ENCODE data around the gene KCNC3.

Gene KCNC3

DNA sequence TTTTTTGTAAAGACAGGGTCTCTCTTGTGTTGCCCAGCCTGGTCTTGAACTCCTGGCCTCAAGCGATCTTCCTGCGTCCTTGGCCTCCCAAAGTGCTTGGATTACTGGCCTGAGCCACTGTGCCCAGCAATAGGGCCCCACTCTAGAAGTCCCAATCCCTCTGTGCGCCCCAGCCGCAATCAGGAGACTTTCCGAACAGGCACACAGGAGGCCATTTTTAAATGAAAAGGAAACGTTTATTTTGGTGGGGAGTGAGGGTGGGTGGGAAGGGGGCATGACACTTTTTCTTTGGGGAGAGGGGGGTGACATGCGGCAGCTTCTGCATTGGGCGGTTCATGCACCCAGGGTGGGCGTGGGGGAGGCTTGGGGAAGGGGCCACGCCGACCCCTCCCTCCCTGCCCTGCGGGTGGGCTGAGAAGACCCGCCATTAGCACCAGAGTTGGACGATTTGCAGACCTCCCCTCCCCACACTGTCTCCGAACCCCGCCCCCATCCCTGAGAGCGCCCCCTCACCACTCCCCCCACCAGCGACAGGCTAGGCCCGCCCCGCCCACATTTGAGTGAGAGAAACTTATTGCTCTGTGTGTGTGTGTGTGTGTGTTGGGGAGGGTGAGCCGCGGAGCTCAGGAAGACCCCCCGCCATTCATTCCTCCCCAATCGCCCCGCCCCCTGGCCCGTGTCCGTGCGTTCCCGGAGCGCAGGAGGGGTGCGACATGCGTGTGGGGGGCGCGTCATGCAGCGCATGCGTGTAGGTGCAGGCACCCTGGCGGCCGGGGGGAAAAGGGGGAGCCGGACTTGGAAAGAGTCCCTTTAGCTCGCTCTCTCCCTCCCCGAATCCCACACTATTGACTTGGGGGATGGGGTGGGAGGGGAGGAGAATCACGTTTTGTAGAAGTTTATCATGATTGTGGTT, 17.2 kb downstream of the KCNC3 start:
- no peak overlapping the region for H3K4me3 ChIP-seq (ENCODE audit: low read length in 2 of 2)
- no peak overlapping the region for H3K27ac ChIP-seq (ENCODE audit: low read depth in 2 of 2, low read length in 2 of 2)
- H3K4me1 ChIP-seq (ENCODE audit: control insufficient read depth in 2 of 2, insufficient read depth in 2 of 2, low read length in 2 of 2) = no peaks in the 10 kb centered on the region
- peaks cover 20 to 21% of the 10 kb centered on the region in 2 donors for H3K36me3 ChIP-seq (ENCODE audit: control insufficient read depth in 2 of 2, insufficient read depth in 2 of 2, low read length in 2 of 2)
- H3K9me3 ChIP-seq (ENCODE audit: control insufficient read depth in 2 of 2, low read length in 2 of 2) = no peaks in the 10 kb centered on the region
- H3K9ac ChIP-seq (ENCODE audit: low read depth in 1 of 2, low read length in 2 of 2) = no peak overlapping the region
- peaks cover 0 to 16% of the 10 kb centered on the region in 2 donors for H3K27me3 ChIP-seq (ENCODE audit: control insufficient read depth in 2 of 2, insufficient read depth in 2 of 2, low read length in 2 of 2)

DNA sequence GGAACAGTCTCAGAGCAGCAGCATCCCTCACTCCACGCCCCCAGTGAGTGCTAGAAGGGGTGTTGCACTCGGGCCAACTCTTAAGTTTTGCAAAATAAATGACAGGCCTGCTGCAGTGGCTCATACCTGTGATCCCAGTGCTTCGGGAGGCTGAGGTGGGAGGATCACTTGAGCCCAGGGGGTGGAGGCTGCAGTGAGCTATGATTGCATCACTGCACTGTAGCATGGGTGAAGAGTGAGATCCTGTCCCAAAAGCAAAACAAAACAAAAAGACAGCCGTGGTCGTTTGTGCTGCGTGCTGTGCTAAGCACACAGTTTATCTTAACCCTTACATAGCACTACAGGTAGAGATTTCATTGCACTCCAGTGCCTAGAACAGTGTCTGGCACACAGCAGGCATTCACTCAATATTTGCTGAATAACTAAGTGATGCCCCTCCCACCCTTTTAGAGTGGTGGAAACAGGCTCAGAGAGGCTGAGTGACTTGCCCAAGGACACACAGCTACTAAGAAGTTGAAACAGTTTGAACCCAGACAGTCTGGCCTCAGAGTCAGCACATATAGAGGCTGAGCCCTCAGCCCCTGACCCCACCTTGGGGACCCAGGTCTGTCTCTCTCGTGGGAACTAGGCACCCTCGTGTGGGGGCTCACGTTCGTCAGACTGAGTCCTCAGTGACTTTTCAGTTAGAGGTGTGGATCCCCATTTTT, 18.3 kb downstream of the KCNC3 start:
- Histone ChIP-seq H3K4me3 (ENCODE audit: low read length in 2 of 2) (no peak overlapping the region), H3K27ac (ENCODE audit: low read depth in 2 of 2, low read length in 2 of 2) (no peak overlapping the region), H3K36me3 (ENCODE audit: control insufficient read depth in 2 of 2, insufficient read depth in 2 of 2, low read length in 2 of 2) (peaks cover 25 to 26% of the 10 kb centered on the region in 2 donors), H3K27me3 (ENCODE audit: control insufficient read depth in 2 of 2, insufficient read depth in 2 of 2, low read length in 2 of 2) (peaks cover 0 to 16% of the 10 kb centered on the region in 2 donors), H3K9ac (ENCODE audit: low read depth in 1 of 2, low read length in 2 of 2) (no peak overlapping the region), H3K9me3 (ENCODE audit: control insufficient read depth in 2 of 2, low read length in 2 of 2) (no peaks in the 10 kb centered on the region), H3K4me1 (ENCODE audit: control insufficient read depth in 2 of 2, insufficient read depth in 2 of 2, low read length in 2 of 2) (no peaks in the 10 kb centered on the region)

DNA sequence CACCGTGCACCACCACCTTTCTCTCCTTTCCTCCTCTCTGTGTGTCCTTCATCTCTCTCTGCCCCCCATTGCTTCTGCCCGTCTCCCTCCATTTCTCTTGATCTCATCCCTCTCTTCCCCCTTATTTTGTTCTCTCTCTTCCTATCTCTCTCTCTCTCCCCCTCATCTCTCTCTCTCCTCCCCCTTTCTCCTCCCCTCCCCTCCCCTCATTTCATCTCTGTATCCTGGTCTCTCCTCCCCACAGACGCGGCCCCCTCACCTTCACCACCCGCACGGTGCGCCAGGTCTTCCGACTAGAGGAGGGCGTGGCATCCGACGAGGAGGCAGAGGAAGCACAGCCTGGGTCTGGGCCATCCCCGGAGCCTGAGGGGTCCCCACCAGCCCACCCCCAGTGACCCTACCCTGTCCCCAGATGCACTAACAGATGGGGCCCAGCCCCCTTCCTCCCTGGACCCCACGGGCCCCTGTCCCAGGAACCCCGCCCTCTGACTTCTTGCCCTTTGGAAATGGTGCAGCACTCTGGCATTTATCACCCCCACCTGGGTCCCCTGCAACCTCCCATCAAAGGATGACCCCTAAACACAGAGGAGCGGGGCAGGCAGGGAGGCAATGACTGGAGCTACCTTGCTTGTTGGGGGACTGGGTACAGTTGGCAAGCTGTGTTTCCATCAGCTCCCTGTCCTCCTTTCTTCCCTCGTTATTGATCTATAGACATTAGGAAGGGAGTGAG, 19.6 kb downstream of the KCNC3 start:
- H3K27me3 ChIP-seq (ENCODE audit: control insufficient read depth in 2 of 2, insufficient read depth in 2 of 2, low read length in 2 of 2) = peaks cover 0 to 16% of the 10 kb centered on the region in 2 donors
- no peaks in the 10 kb centered on the region for H3K4me1 ChIP-seq (ENCODE audit: control insufficient read depth in 2 of 2, insufficient read depth in 2 of 2, low read length in 2 of 2)
- H3K27ac ChIP-seq (ENCODE audit: low read depth in 2 of 2, low read length in 2 of 2) = no peak overlapping the region
- H3K9me3 ChIP-seq (ENCODE audit: control insufficient read depth in 2 of 2, low read length in 2 of 2) = no peaks in the 10 kb centered on the region
- H3K36me3 ChIP-seq (ENCODE audit: control insufficient read depth in 2 of 2, insufficient read depth in 2 of 2, low read length in 2 of 2) = peaks cover 28 to 32% of the 10 kb centered on the region in 2 donors
- H3K9ac ChIP-seq (ENCODE audit: low read depth in 1 of 2, low read length in 2 of 2) = no peak overlapping the region
- H3K4me3 ChIP-seq (ENCODE audit: low read length in 2 of 2) = no peak overlapping the region

DNA sequence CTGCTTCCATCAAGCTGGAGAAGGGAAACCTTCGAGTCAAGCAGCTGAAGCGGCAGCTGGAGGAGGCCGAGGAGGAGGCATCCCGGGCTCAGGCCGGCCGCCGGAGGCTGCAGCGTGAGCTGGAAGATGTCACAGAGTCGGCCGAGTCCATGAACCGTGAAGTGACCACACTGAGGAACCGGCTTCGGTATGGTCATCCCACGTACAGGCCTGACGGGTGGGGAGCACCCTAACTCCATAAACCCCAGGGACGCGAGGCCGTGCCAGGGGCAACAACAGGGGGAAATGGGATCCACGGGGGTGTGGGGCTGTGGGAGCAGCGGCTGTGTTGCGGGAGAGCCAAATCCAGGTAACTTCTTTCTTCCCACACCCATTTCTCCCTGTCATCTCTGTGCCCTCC, 20.2 kb downstream of the KCNC3 start:
- Histone ChIP-seq H3K27me3 (ENCODE audit: control insufficient read depth in 2 of 2, insufficient read depth in 2 of 2, low read length in 2 of 2) (peaks cover 0 to 13% of the 10 kb centered on the region in 2 donors), H3K4me3 (ENCODE audit: low read length in 2 of 2) (no peak overlapping the region), H3K27ac (ENCODE audit: low read depth in 2 of 2, low read length in 2 of 2) (no peak overlapping the region), H3K9me3 (ENCODE audit: control insufficient read depth in 2 of 2, low read length in 2 of 2) (no peaks in the 10 kb centered on the region), H3K36me3 (ENCODE audit: control insufficient read depth in 2 of 2, insufficient read depth in 2 of 2, low read length in 2 of 2) (peaks cover 28 to 34% of the 10 kb centered on the region in 2 donors), H3K4me1 (ENCODE audit: control insufficient read depth in 2 of 2, insufficient read depth in 2 of 2, low read length in 2 of 2) (no peaks in the 10 kb centered on the region), H3K9ac (ENCODE audit: low read depth in 1 of 2, low read length in 2 of 2) (no peak overlapping the region)

DNA sequence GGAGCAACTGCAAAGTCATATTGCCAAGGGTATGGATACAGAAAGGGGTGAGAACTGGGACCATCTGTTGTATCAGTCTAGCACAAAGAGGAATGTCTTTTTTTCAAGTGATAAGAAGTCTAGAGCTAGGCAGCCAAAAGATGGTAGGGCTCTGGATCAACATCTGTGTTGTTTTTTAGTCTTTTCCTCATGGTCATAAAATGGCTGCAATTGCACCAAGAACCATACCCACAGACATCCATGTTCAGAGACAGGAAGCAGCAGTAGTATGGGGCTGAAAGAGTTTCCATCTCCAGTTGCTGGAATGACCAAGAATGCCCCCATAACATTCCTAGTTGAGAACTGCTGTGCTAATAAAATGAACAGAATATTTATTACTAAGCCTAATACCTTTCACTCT, 25.6 kb downstream of the KCNC3 start:
- no peak overlapping the region for H3K9ac ChIP-seq (ENCODE audit: low read depth in 1 of 2, low read length in 2 of 2)
- no peaks in the 10 kb centered on the region for H3K27me3 ChIP-seq (ENCODE audit: control insufficient read depth in 2 of 2, insufficient read depth in 2 of 2, low read length in 2 of 2)
- no peaks in the 10 kb centered on the region for H3K4me1 ChIP-seq (ENCODE audit: control insufficient read depth in 2 of 2, insufficient read depth in 2 of 2, low read length in 2 of 2)
- H3K27ac ChIP-seq (ENCODE audit: low read depth in 2 of 2, low read length in 2 of 2) = no peak overlapping the region
- peaks cover 36 to 43% of the 10 kb centered on the region in 2 donors for H3K36me3 ChIP-seq (ENCODE audit: control insufficient read depth in 2 of 2, insufficient read depth in 2 of 2, low read length in 2 of 2)
- no peaks in the 10 kb centered on the region for H3K9me3 ChIP-seq (ENCODE audit: control insufficient read depth in 2 of 2, low read length in 2 of 2)
- H3K4me3 ChIP-seq (ENCODE audit: low read length in 2 of 2) = no peak overlapping the region

DNA sequence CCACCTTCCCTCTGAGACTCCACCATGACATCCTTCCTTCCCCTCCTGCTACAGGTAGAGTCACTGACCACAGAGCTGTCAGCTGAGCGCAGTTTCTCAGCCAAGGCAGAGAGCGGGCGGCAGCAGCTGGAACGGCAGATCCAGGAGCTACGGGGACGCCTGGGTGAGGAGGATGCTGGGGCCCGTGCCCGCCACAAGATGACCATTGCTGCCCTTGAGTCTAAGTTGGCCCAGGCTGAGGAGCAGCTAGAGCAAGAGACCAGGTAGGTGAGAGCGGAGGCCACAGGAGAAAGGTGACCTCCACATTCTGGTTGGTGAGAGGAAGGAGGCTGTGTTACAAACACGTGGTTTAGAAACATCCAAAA, 27.6 kb downstream of the KCNC3 start:
- H3K9ac ChIP-seq (ENCODE audit: low read depth in 1 of 2, low read length in 2 of 2) = no peak overlapping the region
- no peak overlapping the region for H3K27ac ChIP-seq (ENCODE audit: low read depth in 2 of 2, low read length in 2 of 2)
- no peaks in the 10 kb centered on the region for H3K27me3 ChIP-seq (ENCODE audit: control insufficient read depth in 2 of 2, insufficient read depth in 2 of 2, low read length in 2 of 2)
- H3K4me1 ChIP-seq (ENCODE audit: control insufficient read depth in 2 of 2, insufficient read depth in 2 of 2, low read length in 2 of 2) = no peaks in the 10 kb centered on the region
- H3K4me3 ChIP-seq (ENCODE audit: low read length in 2 of 2) = no peak overlapping the region
- H3K9me3 ChIP-seq (ENCODE audit: control insufficient read depth in 2 of 2, low read length in 2 of 2) = no peaks in the 10 kb centered on the region
- H3K36me3 ChIP-seq (ENCODE audit: control insufficient read depth in 2 of 2, insufficient read depth in 2 of 2, low read length in 2 of 2) = peaks cover 32 to 37% of the 10 kb centered on the region in 2 donors

DNA sequence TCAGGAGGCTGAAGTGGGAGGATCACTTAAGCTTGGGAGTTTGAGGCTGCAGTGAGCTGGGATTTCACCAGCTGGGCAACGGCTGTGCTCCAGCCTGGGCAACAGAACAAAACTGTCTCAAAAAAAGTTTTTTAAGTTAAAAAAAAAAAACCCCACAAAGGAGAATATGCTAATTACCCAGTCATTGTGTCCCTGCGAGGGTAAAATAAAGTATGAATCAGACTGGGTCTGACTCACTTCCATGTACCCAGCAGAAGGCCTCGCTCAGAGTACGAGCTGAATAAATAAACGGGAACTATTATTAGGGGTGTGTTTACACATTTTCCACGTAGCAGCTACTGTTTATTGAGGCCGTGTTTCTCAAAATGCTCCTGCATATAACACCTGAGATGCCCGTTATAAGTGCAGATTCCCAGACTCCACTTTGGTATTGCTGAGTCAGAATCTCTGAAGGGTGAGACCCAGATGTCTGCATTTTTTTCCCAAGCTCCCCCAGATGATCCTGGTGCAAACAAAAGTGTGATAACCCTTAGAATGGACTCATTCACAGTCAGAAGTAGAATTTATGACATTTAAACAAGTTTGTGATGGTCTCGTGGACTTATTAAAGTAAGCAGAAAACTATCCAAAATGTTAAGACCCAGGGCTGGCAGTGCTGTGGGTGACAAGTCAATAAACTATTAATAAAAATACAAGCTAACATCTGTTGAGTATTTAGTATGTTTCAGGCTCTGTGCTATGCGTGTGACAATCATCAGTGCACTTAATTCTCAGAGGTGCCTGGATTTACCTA, 28.2 kb downstream of the KCNC3 start:
- Histone ChIP-seq H3K4me3 (ENCODE audit: low read length in 2 of 2) (no peak overlapping the region), H3K27ac (ENCODE audit: low read depth in 2 of 2, low read length in 2 of 2) (no peak overlapping the region), H3K27me3 (ENCODE audit: control insufficient read depth in 2 of 2, insufficient read depth in 2 of 2, low read length in 2 of 2) (no peaks in the 10 kb centered on the region)

DNA sequence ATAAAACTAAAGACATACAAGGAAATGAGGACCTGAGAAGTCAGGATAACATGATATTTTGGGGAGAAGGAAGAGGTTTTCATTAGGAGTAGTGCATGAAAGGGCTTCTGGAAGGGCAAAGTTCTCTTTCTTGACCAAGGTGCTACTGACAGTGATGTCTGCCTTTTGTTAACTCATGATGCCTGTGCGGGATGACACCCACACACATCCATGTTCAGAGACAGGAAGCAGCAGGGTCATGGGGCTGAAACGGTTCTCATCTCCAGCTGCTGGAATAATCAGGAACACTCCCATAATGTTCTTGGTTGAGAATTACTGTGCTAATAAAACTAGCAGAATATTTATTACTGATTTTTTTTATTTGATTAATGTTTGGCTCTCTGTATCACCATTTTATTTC, 29.1 kb downstream of the KCNC3 start:
- Histone ChIP-seq H3K36me3 (ENCODE audit: control insufficient read depth in 2 of 2, insufficient read depth in 2 of 2, low read length in 2 of 2) (peaks cover 28 to 33% of the 10 kb centered on the region in 2 donors), H3K27me3 (ENCODE audit: control insufficient read depth in 2 of 2, insufficient read depth in 2 of 2, low read length in 2 of 2) (no peaks in the 10 kb centered on the region), H3K9ac (ENCODE audit: low read depth in 1 of 2, low read length in 2 of 2) (no peak overlapping the region), H3K27ac (ENCODE audit: low read depth in 2 of 2, low read length in 2 of 2) (no peak overlapping the region), H3K9me3 (ENCODE audit: control insufficient read depth in 2 of 2, low read length in 2 of 2) (no peaks in the 10 kb centered on the region), H3K4me1 (ENCODE audit: control insufficient read depth in 2 of 2, insufficient read depth in 2 of 2, low read length in 2 of 2) (no peaks in the 10 kb centered on the region), H3K4me3 (ENCODE audit: low read length in 2 of 2) (no peak overlapping the region)

More for the DNA sequence above, 28.2 kb downstream of the KCNC3 start:
- H3K4me1 ChIP-seq (ENCODE audit: control insufficient read depth in 2 of 2, insufficient read depth in 2 of 2, low read length in 2 of 2) = no peaks in the 10 kb centered on the region
- no peak overlapping the region for H3K9ac ChIP-seq (ENCODE audit: low read depth in 1 of 2, low read length in 2 of 2)
- H3K36me3 ChIP-seq (ENCODE audit: control insufficient read depth in 2 of 2, insufficient read depth in 2 of 2, low read length in 2 of 2) = peaks cover 30 to 36% of the 10 kb centered on the region in 2 donors
- no peaks in the 10 kb centered on the region for H3K9me3 ChIP-seq (ENCODE audit: control insufficient read depth in 2 of 2, low read length in 2 of 2)

DNA sequence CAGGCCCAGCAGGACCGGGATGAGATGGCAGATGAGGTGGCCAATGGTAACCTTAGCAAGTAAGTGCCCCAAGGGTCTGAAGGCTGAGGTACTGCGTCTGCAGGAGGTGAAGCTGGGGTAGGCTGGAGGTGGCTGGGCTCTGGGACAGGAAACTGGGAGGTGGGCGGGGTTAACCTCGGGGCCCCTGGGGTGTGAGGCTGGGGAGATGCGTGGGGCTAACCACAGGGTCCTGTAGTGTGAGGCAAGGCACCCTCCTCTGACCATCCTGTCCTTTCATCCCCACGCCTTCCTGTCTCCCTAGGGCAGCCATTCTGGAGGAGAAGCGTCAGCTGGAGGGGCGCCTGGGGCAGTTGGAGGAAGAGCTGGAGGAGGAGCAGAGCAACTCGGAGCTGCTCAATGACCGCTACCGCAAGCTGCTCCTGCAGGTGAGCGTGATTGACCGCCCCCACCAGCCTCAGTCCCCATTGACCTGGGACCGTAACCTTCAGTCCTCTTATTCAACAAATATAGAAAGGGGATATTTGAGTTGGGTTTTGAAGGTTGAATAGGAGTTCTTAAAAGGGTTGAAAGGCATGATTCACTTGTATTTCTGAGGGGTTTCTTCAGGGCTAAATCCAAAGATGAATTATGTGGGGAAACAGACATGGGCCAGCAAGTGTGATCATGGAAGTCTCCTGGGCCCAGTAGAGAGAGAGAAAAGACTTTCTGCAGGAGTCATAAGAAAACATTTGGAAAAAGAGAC, 35.7 kb downstream of the KCNC3 start:
- H3K9me3 ChIP-seq (ENCODE audit: control insufficient read depth in 2 of 2, low read length in 2 of 2) = no peaks in the 10 kb centered on the region
- H3K27me3 ChIP-seq (ENCODE audit: control insufficient read depth in 2 of 2, insufficient read depth in 2 of 2, low read length in 2 of 2) = no peaks in the 10 kb centered on the region
- peaks cover 56% of the 10 kb centered on the region in 2 donors for H3K36me3 ChIP-seq (ENCODE audit: control insufficient read depth in 2 of 2, insufficient read depth in 2 of 2, low read length in 2 of 2)
- no peak overlapping the region for H3K9ac ChIP-seq (ENCODE audit: low read depth in 1 of 2, low read length in 2 of 2)
- no peak overlapping the region for H3K27ac ChIP-seq (ENCODE audit: low read depth in 2 of 2, low read length in 2 of 2)
- H3K4me3 ChIP-seq (ENCODE audit: low read length in 2 of 2) = no peak overlapping the region
- H3K4me1 ChIP-seq (ENCODE audit: control insufficient read depth in 2 of 2, insufficient read depth in 2 of 2, low read length in 2 of 2) = no peaks in the 10 kb centered on the region
